OCI-LY7 (cell line): ENCODE measurements around the gene ADAM12.

Experiments
- CTCF ChIP-seq: fragments of 200-600 bp; sonication (generic); conservative IDR thresholded peaks from 2 replicates; pipeline ENCODE4 v1.5.1; 2014; ENCODE audit warnings: mild to moderate bottlenecking, antibody characterized with exemption, low read length, moderate library complexity, mixed read lengths
- EZH2phosphoT487 ChIP-seq: fragments of 200-600 bp; sonication (generic); IDR thresholded peaks from 2 replicates; pipeline ENCODE4 v1.6.1; 2018; ENCODE audit warnings: low read depth, borderline replicate concordance, mild to moderate bottlenecking, mixed run types, antibody characterized with exemption, low read length, moderate library complexity, mixed read lengths

DNA sequence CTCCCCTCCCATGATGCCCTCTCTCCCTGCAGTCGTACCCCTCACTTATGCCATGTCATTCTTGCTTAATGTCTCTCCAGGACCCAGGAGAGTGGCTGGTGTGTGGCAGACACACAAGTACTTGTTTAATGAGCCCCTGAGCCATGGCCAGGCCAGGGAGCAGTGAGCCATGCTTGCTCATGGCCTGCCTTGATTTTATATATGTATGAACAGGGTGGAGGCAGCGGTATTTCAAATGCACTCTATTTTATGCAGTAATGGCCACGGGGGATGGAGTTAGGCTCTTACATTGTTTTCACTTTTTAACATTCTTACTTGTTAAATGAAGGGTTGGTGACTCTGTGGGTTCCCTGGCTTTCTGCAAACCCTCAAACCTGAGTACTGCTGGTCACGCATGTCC lies 347.2 kb downstream of the ADAM12 start:
- TF ChIP-seq CTCF, result no peak
- no peak for TF ChIP-seq EZH2phosphoT487
